KMS-11 (cell line): Measurements from ENCODE around the gene ADAMTS14.

Source experiments
- H2AFZ ChIP-seq: fragments of 200-600 bp; sonication (generic); 2 replicates; pipeline ENCODE4 v1.6.1; 2016; ENCODE audit warnings: antibody characterized with exemption, mixed run types, low read depth
- H3K27ac ChIP-seq: fragments of 200-600 bp; sonication (generic); 2 replicates; pipeline ENCODE4 v1.6.1; 2016; ENCODE audit warnings: mild to moderate bottlenecking, mixed run types
- H3K27me3 ChIP-seq: fragments of 200-600 bp; sonication (generic); 2 replicates; pipeline ENCODE4 v1.6.1; 2017; ENCODE audit warnings: mild to moderate bottlenecking, low read depth, mixed run types, moderate library complexity; ENCODE audit not compliant: insufficient read depth
- H3K36me3 ChIP-seq: fragments of 200-600 bp; sonication (generic); 2 replicates; pipeline ENCODE4 v1.6.1; 2017; ENCODE audit warnings: mild to moderate bottlenecking, mixed run types; ENCODE audit not compliant: insufficient read depth
- H3K4me1 ChIP-seq: fragments of 200-600 bp; sonication (generic); 2 replicates; pipeline ENCODE4 v1.6.1; 2016; ENCODE audit warnings: mild to moderate bottlenecking, low read depth, mixed run types; ENCODE audit not compliant: poor library complexity, severe bottlenecking
- H3K4me2 ChIP-seq: fragments of 200-600 bp; sonication (generic); 2 replicates; pipeline ENCODE4 v1.7.0; 2016; ENCODE audit warnings: mild to moderate bottlenecking, mixed run types
- H3K4me3 ChIP-seq: fragments of 200-600 bp; sonication (generic); IDR thresholded peaks from 2 replicates; pipeline ENCODE4 v1.6.1; 2017; ENCODE audit warnings: low read depth, low read length, mixed read lengths; ENCODE audit not compliant: insufficient read depth
- H3K79me2 ChIP-seq: fragments of 200-600 bp; sonication (generic); 2 replicates; pipeline ENCODE4 v1.6.1; 2016; ENCODE audit warnings: low read depth, mixed run types; ENCODE audit not compliant: insufficient read depth
- H3K9ac ChIP-seq: fragments of 200-600 bp; sonication (generic); 2 replicates; pipeline ENCODE4 v1.6.1; 2016; ENCODE audit warnings: mild to moderate bottlenecking, mixed run types
- H4K20me1 ChIP-seq: fragments of 200-600 bp; sonication (generic); 2 replicates; pipeline ENCODE4 v1.6.1; 2016; ENCODE audit warnings: mild to moderate bottlenecking, mixed run types; ENCODE audit not compliant: insufficient read depth
- TF ChIP-seq, protein P1 (sequence below): fragments of 200-600 bp; sonication (generic); conservative IDR thresholded peaks from 2 replicates; pipeline ENCODE4 v1.6.1; 2017; ENCODE audit warnings: low read depth, mild to moderate bottlenecking, antibody characterized with exemption, low read length, moderate library complexity, mixed read lengths

Gene ADAMTS14

DNA sequence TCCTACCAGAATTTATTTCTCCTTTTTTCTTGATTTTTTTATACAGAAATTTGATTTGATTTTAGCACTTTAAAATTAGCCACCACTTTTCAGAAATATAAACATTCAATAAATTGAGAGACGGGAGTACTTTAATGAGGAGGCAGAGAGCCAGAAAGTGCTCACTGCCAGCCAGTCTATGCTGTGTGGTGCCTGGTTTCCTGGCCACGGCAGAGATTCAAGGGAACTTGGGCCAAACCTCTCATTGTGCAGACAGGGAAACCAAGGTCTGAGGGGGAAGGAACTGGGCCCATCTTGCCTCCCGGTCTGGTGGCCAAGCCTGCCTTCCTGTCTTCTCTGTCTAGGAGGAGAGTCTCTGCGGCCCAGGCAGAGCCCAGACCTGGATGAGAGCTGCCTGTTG lies 25.9 kb downstream of the ADAMTS14 start:
- Histone ChIP-seq H3K79me2 (no peaks in the 10 kb centered on the region), H3K27me3 (0 out of 2 replicates have a peak, but pooled peaks cover 3% of the 10 kb centered on the region), H2AFZ (no peak overlapping the region), H3K4me2 (no peak overlapping the region), H3K27ac (no peak overlapping the region), H3K4me3 (no peak overlapping the region), H3K9ac (no peak overlapping the region), H4K20me1 (no peaks in the 10 kb centered on the region), H3K4me1 (no peaks in the 10 kb centered on the region), H3K36me3 (no peaks in the 10 kb centered on the region)
- TF ChIP-seq, protein P1, sequence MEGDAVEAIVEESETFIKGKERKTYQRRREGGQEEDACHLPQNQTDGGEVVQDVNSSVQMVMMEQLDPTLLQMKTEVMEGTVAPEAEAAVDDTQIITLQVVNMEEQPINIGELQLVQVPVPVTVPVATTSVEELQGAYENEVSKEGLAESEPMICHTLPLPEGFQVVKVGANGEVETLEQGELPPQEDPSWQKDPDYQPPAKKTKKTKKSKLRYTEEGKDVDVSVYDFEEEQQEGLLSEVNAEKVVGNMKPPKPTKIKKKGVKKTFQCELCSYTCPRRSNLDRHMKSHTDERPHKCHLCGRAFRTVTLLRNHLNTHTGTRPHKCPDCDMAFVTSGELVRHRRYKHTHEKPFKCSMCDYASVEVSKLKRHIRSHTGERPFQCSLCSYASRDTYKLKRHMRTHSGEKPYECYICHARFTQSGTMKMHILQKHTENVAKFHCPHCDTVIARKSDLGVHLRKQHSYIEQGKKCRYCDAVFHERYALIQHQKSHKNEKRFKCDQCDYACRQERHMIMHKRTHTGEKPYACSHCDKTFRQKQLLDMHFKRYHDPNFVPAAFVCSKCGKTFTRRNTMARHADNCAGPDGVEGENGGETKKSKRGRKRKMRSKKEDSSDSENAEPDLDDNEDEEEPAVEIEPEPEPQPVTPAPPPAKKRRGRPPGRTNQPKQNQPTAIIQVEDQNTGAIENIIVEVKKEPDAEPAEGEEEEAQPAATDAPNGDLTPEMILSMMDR = no peak

DNA sequence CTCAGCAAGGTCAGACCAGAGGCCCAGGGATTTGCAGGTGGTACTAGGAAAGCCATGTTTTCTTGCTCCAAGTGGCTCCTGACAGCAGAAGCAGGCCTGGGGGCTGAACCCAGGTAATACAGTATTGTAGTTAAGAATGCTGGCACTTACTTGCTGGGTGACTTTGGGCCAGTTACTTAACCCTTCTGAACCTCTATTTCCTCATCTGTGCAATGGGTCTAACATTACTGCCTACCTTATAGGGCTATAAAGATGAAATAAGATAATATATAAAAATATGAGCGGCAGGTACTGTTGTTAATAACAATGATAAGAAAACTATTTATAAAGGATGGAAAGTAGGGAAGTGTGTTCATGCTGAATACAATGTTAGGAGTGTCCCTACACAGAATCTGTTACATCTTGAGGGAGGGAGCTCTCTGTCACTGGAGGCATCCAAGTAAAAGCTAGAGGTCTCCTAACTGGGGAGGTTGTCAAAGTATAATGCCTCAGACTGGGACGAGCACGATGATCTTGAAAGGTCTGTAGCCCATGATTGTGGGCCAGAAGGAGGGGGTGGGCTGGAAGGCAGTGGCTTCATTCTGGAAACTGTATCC lies 26.9 kb downstream of the ADAMTS14 start:
- Histone ChIP-seq H3K9ac (no peak overlapping the region), H3K4me1 (no peaks in the 10 kb centered on the region), H3K36me3 (no peaks in the 10 kb centered on the region), H3K27ac (no peak overlapping the region), H2AFZ (no peak overlapping the region), H3K79me2 (no peaks in the 10 kb centered on the region), H3K4me3 (no peak overlapping the region), H3K4me2 (no peak overlapping the region), H3K27me3 (0 out of 2 replicates have a peak, but pooled peaks cover 3% of the 10 kb centered on the region), H4K20me1 (no peaks in the 10 kb centered on the region)
- TF ChIP-seq, protein P1 = no peak

DNA sequence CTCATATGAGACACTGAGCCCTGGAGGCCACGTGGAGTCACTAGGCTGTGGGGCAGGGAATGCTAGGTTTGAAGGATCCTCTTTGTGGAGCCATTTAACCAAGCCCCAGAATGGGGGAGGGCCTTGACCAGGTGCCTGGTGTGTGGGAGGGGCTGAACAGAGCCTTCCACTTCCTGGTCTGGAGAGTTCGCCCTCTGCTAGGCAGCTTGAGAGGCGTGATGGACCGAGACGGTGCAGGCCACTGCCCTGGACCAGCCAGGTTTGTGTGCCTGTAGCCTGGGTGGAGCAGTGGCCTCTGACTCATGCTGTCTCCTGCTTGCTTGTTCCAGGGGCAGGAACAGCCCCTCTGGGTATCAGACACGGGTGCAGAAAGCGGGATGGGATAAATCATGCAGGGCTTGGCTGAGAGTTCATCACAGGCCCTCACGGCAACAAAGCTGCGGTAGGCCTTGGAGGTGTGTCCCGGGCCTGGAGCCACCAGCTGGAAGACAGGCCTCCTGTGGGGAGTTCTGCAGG lies 27.4 kb downstream of the ADAMTS14 start:
- Histone ChIP-seq H3K79me2 (no peaks in the 10 kb centered on the region), H3K4me1 (no peaks in the 10 kb centered on the region), H3K9ac (no peak overlapping the region), H3K4me3 (no peak overlapping the region), H2AFZ (no peak overlapping the region), H4K20me1 (no peaks in the 10 kb centered on the region), H3K4me2 (no peak overlapping the region), H3K27me3 (no peaks in the 10 kb centered on the region), H3K27ac (no peak overlapping the region), H3K36me3 (no peaks in the 10 kb centered on the region)
- TF ChIP-seq, protein P1 = no peak

DNA sequence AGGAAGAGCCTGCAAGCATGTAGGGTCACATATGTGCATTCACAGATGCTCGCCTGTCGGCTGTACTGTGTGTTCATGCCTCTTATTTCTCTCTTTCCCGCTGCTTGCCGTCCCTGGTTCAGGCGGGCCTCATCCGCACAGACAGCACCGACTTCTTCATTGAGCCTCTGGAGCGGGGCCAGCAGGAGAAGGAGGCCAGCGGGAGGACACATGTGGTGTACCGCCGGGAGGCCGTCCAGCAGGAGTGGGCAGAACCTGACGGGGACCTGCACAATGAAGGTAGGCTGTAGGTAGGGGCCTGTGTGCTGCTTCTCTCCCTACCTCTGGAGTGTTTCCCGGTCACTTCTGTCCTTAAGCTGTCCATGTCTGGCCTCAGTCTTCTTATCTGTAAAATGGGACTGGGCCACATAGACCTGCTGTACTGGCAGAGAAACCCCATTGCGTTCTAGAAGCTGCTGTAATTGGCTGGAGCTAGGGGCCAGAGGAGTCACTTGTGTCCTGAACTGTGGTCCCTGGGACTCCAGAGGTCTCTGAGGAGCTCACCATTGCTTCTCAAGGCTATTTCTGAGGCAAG lies 30.0 kb downstream of the ADAMTS14 start:
- Histone ChIP-seq H3K27me3 (no peaks in the 10 kb centered on the region), H3K79me2 (no peaks in the 10 kb centered on the region), H3K4me3 (no peak overlapping the region), H4K20me1 (no peaks in the 10 kb centered on the region), H3K4me1 (no peaks in the 10 kb centered on the region), H3K36me3 (no peaks in the 10 kb centered on the region), H3K4me2 (no peak overlapping the region), H2AFZ (no peak overlapping the region), H3K27ac (no peak overlapping the region), H3K9ac (no peak overlapping the region)
- TF ChIP-seq, protein P1 = no peak
